ENCODE results near the gene ATP8A2. TPM values are rescaled to one million over a fixed set of nuclear protein-coding genes. Genes with fewer than 3 reads are reported as not detected.

The ATP8A2 gene
- total RNA-seq, 1 donor from 2014 or later, result 1.7 TPM

- intact Hi-C loops (cut with DNase I), result no loop called here
- Histone ChIP-seq H3K9me3 (no peaks in the 10 kb centered on the region), H3K4me1 (no peaks in the 10 kb centered on the region), H3K36me3 (no peaks in the 10 kb centered on the region), H3K27ac (no peak overlapping the region), H3K27me3 (ENCODE audit: low read depth) (no peaks in the 10 kb centered on the region), H3K4me3 (no peak overlapping the region)
- TF ChIP-seq CTCF (IDR thresholded peaks at IDR 0.05), result no peak
- no peak for DNase-seq
- ATAC-seq, result no peak
These were observed 587.2 kb downstream of the ATP8A2 start for GRCh38 chr13:25958986-25959385.

DNA sequence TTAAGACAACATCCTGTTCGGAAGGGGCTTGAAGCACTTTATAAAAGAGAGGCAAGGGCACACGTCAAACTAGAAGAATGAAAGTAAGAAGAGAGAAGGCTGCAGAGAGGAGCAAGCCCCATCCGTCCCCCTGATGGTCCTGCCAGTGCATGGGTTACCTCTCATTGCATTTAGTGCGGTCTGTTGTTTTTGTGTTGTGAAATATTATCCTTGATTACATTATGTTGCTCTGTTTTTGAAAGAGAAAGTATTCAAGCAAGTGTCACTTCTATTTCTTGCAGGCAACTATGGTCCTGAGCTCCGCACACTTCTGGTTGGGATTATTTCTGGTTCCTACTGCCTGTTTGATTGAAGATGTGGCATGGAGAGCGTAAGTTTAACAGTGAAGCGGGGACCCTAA, 589.5 kb downstream of the ATP8A2 start:
- H3K27me3 ChIP-seq (ENCODE audit: low read depth), result no peaks in the 10 kb centered on the region
- no peak for ATAC-seq
- H3K9me3 ChIP-seq, result no peaks in the 10 kb centered on the region
- no peaks in the 10 kb centered on the region for H3K4me1 ChIP-seq
- H3K36me3 ChIP-seq, result no peaks in the 10 kb centered on the region
- no peak overlapping the region for H3K4me3 ChIP-seq
- TF ChIP-seq CTCF (IDR thresholded peaks at IDR 0.05), result no peak
- DNase-seq, result no peak
- H3K27ac ChIP-seq, result no peak overlapping the region
- intact Hi-C loops (cut with DNase I), result no loop called here

GRCh38 chr13:25963674-25964073, 591.9 kb downstream of the ATP8A2 start:
- Histone ChIP-seq H3K4me3 (no peak overlapping the region), H3K9me3 (no peaks in the 10 kb centered on the region), H3K36me3 (no peaks in the 10 kb centered on the region), H3K27ac (no peak overlapping the region), H3K4me1 (no peaks in the 10 kb centered on the region), H3K27me3 (ENCODE audit: low read depth) (no peaks in the 10 kb centered on the region)
- ATAC-seq, result no peak
- no peak for DNase-seq
- intact Hi-C loops (cut with DNase I), result no loop called here
- TF ChIP-seq CTCF (IDR thresholded peaks at IDR 0.05), result no peak

- TF ChIP-seq CTCF (IDR thresholded peaks at IDR 0.05), result no peak
These were observed 593.8 kb downstream of the ATP8A2 start for GRCh38 chr13:25965596-25965995.

GRCh38 chr13:25966086-25966485, 594.3 kb downstream of the ATP8A2 start:
- Histone ChIP-seq H3K36me3 (no peaks in the 10 kb centered on the region), H3K27me3 (ENCODE audit: low read depth) (no peaks in the 10 kb centered on the region), H3K4me3 (no peak overlapping the region), H3K9me3 (no peaks in the 10 kb centered on the region), H3K27ac (no peak overlapping the region), H3K4me1 (no peaks in the 10 kb centered on the region)
- intact Hi-C loops (cut with DNase I), result no loop called here
- no peak for TF ChIP-seq CTCF (IDR thresholded peaks at IDR 0.05)
- ATAC-seq (no peak), DNase-seq (no peak)

More at GRCh38 chr13:25965596-25965995, 593.8 kb downstream of the ATP8A2 start:
- Histone ChIP-seq H3K4me3 (no peak overlapping the region), H3K27me3 (ENCODE audit: low read depth) (no peaks in the 10 kb centered on the region), H3K27ac (no peak overlapping the region), H3K9me3 (no peaks in the 10 kb centered on the region), H3K36me3 (no peaks in the 10 kb centered on the region), H3K4me1 (no peaks in the 10 kb centered on the region)
- ATAC-seq (no peak), DNase-seq (no peak)
- intact Hi-C loops (cut with DNase I), result no loop called here

- no peak for TF ChIP-seq CTCF (IDR thresholded peaks at IDR 0.05)
- Histone ChIP-seq H3K36me3 (no peaks in the 10 kb centered on the region), H3K4me3 (no peak overlapping the region), H3K27ac (no peak overlapping the region), H3K9me3 (no peaks in the 10 kb centered on the region), H3K27me3 (ENCODE audit: low read depth) (no peaks in the 10 kb centered on the region), H3K4me1 (no peaks in the 10 kb centered on the region)
- no peak for DNase-seq
- no peak for ATAC-seq
- intact Hi-C loops (cut with DNase I), result no loop called here
These were observed 595.4 kb downstream of the ATP8A2 start for GRCh38 chr13:25967144-25967543.

Measured in lower lobe of right lung (tissue), 2 donors.